GM03348 (cell line): Measurements from ENCODE around the gene GTPBP3.

Experiments used
- DNase-seq: peaks from one replicate; pipeline ENCODE4 v3.0.0; 2012; ENCODE audit warnings: low spot score

The GTPBP3 gene

DNA sequence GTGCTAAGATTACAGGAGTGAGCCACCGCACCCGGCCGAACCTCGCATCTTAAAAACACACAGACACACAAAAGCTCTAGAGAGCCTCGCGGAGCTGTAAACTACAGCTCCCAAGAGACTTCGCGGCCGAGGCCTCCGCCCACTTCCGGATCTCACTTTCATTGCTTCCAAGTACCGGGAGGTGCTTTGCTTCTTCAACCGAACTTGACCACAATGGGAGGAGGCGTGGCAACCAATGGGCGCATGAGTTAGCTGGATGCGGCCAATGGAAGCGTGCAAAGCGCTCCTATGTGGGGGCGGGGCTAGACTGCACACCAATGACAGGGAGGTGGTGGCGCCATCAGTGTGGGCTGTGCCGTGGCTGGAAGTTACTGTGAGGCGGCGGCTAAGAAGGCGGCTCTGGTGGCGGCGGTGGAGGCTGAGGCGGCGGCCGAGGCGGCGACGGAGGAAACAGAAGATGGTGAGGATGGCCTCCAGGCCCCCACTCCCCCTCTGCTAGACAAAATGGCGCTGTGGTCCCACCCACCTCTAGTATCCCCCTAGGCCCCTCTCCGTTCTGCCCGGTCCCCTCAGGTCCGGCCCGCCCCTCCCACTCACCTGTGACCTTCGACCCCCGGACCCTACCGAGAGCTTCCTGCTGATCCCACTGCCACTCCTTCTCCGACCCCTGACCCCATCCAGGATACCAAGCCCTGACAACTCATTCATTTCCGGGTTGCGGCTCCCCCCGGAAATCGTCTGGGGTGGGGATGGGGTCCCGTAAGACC, 28.0 kb upstream of the GTPBP3 start, which contains the start of gene DDA1:
Gene DDA1, plus strand, starts transcription at position 366 of the 767 bp plus-strand sequence. Its CDS starts 92 bp downstream, at position 458.
- peak; percentile 98 for DNase-seq

DNA sequence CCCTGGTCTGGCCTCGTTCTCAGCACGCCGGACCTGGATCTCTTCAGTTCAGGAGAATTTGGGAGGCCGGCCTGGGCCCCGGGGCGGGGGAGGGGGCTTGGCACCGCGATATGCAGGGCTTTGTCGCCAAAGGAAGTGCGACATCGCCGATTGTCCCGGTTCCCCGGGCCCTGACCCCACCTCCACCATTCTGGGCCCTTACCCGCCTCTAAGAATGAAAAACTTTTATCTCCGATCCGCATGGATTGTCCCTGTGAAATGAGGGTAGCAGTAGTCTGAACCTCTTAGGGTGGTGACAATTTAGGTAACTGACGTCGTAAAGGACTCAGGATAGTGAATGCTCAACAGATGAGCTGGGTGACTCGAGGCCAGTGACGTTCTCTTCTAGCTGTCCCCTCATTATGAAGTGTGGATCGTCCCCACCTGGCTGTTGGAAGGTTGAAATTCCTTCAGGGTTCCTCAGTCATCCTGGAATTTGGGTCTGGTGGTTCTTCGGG, 27.3 kb upstream of the GTPBP3 start:
- no peak for DNase-seq

DNA sequence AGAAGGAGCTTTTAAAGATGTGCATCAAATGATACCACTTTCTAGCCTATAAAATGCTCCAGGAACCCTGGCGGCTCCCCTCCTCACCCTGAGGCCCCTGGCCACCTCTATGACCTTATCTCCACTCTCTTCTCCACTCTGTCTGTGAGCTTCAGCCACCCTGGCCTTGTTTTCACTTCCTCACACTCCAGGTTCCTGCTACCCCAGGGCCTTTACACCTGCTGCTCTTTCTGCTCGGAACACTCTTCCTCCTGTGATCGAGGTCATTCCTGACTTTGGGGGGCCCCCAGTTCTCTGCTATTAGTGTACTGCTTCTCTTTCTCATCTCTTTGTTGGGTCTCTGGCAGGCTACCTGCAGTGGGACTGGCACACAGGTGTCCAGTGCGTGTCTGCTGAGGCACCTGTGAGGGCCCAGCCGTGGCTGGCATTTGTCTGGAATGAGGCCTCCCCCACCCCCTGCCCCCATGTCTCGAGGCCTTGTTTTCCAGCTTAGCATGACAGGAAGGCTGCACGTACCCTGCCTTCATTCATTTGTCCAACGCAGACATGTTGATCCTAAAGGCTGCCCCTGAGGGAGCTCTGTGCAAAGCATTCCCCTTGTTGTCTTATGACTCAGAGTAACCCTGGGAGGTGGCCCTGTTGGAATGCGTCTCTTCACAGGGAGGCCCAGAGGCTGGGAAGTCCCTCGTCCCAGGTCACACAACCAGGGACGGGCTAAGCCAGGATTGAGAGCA, 25.7 kb upstream of the GTPBP3 start:
- DNase-seq, result peak; percentile 40

DNA sequence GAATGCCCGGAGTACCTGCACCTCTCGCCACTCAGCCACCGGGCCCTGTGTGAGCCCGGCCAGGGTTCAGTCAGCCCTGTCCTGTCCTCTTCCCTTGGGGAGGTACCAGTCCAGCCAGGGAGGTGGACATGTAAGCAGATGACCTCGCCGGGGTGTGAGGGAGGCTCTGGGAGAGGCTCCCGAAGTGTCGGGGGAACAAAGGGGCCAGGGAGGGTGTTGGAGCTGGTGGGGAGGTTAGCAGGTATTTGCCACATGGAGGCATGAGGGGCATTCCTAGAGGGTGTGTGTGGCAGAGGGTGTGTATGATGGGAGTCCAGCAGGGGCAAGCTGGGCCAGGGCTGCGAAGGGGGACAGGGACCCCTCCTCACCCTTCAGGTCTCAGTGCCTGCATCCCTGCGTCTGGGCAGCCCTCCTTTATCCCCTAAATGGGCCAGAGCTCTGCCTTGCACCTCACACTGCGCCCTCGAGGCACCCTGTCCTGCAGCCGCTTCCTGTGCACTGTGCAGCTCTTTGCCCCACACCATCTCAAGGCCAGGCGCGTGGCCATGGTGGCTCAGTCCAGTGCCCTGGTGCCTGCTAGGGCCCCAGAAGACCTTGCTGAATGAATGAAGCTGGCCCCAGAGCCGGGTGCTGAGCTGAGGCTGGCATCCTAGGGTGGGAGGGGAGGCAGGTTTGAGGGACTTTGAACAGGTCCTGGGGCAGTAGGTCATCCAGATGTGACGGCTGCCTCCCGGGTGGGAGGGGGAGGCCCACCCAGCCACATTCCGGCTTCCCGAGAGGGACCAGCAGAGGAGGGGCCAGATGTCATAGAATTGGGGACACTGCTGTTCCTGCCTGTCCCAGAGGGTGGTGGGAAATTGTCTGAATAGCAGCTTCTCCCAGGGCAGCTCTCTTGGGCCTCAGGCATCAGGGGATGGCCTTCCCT, 24.9 kb upstream of the GTPBP3 start:
- no peak for DNase-seq

DNA sequence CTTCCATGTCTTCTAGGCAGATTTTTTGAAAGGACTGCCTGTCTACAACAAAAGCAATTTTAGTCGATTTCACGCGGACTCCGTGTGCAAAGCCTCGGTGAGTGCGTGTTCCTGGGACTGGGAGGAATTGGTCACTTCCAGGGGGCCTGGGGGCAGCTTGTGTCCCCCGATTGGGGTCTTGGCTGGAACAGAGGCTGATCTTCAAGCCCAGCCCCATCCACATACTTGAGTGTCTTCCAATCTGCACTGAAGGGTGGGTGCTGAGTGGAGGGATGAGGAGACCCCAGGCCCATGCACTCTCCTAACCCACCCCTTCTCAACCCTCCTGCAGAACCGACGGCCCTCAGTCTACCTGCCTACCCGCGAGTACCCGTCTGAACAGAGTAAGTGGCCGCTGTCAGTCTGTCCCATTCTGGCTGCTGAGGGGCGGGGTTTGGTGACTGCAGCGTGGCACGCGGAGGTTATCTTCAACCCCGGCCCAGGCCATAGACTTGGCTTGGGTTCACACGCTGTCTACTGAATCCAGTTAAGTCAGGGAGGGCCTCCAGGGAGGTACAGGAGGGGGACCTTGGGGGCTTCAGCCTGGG, 23.3 kb upstream of the GTPBP3 start:
- DNase-seq, result no peak

DNA sequence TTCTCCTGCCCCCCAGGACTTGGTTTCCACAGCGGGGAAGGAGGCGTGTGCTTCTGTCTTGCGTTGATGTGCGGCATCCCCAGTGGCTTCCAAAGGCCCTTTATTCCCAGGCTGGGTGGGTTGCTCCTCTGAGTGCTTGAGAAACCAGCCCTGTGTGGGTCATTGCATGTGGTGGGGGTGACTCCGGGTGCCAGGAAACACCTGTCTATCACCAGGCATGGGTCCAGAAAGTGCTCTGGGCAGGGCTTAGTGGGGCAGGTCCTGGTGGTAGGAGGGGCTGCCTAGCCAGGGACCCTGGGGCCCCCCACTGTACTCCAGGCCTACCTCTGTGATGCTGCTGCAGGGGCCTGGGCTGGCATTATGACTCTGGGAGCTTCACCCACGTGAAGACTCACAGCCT, 18.4 kb upstream of the GTPBP3 start:
- DNase-seq, result no peak

DNA sequence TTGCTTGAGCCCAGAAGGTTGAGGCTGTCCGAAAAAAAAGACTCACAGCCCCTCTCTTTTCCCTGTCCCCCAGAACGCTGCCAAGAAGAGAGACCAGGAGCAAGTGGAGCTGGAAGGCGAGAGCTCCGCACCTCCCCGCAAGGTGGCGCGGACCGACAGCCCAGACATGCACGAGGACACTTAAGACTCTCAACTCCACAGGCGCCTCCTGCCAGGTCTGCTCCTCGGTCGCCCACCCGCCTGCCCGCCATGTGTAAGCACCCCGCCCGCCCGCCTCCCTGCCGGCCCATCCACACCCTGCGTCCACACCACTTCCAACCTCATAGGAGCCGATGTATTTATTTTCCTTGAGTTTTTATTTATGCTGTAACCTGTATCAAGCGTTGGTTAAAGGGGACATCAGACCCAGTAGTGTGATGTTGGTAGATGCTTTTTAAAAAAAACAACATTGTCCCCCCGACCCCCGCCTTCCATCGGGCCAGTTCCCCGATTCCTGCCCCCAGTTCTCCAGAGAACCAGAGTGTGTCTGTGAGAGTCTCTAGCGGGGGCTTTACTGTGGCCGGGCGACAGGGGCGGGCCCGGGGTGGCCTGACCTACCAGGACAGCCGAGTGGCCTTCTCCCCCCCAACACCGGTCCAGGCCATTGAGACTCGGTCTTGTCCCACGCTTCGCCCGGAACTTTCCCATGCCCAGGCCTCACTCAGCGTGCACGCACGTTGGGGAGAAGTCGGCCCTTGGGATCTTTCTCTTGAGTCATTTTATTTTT, 17.7 kb upstream of the GTPBP3 start:
- no peak for DNase-seq

DNA sequence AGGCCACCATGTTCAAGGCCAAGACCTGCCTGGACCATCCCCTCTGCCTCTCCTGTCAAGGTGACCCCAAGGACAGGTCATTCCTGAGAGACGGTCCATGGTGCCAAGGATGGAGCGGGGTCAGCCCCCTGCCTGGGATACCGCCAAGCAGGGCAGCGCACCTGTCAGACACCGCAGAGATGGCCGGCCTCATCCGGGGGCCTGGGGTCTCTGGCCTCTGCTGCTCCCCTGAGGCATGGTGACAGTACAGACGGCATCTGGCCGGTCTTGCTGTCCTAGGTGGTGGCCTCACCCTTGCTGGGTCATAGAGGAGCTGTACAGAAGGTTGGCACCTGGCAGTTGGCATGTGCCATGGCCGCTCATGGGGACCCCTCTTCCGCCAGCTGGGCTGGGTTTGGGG, 16.9 kb upstream of the GTPBP3 start:
- DNase-seq, result no peak

DNA sequence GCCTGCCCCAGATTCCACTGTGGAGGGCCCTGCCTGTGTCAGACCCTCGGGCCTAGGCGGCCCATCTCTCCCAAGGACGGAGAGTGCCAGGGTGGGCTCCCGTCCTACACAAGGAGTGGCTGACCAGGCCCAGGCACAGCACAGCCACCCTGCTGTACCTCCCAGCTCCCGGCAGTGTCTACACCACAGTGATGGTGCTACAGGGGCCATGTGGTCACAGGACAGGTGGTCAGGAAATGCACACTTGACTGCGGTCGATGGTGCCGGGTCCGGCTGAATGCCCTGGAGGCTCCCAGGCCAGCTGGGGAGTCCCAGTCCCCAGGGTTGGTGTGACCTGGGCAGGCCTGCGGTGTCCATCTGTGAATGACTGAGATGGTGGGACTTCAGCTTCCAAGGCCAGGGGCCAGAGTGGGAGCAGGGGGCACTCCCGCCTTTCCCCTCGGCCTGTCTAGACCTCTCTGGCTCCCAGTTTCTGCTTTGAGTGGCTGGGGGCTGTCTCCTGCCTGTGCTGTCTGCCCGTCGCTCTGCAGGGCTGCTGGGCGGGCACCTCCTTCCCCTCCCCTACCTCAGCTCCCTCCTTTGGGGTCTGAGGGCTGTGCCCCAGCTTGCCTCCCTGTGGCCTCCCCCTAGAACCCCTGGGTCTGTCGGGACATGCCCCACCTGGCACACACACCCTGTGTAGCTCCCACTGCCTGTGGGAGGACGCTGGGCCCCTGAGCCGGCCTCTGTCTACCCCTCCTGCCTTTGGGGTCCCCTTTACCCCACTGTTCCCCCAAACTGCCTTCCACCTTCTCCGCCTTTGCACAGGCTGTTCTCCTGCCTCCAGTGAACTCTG, 15.5 kb upstream of the GTPBP3 start:
- no peak for DNase-seq

DNA sequence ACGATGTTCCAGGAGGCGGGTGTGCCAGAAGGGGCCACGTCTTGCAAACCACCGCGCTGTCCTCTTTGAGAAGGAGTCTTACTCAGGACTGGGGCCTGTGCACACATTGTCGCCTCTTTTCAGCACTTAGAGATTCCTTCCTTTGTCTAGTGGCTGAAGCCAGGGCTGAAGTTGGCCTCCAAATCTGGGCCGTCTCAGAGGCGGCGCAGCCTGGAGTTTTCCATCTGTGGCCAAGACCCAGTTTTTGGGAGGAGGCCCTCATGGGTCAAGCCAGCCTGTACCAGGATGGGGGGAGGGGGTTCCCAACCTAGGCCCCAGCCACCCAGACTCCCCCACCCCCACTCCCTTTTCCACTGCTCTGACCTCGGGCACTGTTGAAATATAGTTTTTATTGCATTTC, 14.5 kb upstream of the GTPBP3 start:
- no peak for DNase-seq

DNA sequence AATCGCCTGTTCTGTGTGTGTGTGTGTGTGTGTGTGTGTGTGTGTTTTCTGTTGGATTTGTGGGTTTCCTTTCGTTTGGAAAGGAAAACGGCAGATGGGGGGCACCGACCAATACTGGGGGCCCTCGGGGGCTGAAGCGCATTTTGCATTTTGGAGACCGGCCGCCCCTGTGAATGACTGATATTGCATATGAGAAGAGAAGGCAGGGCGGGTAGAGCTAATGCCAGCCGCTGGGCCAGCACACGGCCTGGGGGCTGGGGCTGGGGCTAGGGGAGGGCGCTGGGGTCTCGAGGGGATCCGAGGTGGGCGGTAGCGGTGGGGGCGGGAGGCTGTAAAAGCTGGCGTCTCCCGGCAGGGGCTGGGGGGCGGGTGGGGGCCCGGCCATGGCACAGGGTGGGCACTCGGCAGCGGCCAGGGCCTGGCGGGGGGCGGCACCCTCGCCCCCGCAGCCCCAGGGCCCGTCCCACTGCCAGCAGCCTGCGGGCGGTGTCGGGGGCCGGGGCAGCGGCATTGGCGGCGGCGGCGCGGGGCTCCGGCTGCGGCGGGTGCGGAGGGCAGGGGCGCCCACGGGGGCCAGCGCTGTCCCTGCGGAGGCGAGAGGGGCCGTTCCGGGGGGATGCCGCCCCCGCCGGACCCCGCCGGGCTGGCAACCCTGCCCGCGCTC, 13.9 kb upstream of the GTPBP3 start:
- no peak for DNase-seq

DNA sequence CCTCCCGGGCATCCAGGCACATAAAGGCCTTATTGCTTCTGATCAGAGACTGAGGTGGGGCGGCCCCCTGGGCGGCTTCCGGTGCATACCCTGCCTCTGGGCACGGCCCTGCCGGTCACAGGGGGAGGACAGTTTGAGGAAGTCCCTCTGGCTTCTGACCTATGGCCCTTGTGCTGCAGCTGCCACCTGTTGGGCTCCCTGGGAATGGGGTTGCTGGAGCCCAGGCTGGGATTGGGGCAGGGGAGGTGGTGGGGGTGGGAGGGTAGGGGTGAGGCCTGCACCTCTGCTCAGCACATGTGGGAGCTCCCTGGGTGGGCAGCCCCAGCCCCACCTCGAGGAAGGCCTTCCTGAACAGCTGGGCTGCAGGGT, 13.4 kb upstream of the GTPBP3 start:
- no peak for DNase-seq

DNA sequence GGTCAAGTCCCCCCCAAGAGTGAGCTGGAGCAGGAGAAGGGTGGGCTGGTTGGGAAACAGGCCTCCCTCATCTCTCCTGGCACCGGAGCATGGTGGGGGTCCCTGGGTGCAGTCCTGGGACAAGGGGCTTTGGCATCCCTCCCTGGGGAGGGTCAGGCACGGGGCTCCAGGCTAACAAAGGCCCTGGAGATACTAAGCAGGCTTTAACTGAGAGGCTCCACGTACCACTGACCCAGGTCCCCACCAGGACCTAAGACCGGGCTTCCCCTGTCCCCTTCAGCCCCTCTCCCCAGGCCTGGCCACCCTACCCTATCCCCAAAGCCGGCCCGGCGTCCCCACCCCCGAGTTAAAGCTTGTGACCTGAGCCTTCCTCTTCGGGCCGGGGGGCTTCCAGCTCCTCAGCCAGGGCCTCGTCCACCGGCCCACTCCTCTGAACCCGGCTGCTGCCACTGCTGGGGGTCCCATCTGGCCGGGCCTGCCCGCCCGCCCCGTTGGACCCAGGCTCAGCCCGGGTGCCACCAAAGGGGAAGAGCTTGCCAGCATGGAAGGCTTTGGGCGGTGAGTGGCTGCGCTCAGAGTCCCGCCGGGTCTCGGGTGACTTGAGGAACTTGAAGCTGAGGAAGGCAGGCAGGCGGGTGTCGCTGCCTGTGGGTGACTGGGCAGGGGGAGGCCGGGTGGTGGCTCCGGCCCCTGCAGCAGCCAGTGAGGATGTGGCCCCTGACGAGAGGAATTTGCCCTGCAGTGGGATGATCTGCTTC, 12.8 kb upstream of the GTPBP3 start:
- no peak for DNase-seq

DNA sequence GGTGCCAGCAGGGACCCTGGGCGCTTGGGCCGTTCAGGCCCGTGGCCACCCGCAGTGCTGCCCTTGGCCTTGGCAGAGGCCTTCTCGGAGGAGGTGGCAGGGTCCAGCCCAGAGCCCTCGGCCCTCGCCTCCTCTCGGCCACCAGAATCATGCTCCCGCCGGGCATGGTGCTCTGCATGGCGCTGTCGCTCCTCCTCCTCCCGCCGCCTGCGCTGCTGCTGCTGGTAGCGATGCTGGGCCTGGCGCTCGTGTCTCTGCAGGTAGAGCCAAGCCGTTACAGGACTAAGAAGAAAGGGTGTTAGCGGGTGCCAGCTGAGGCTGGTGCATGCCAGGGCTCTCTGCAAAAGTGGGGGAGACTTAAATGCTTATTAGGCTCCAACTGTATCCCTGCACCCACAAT, 12.2 kb upstream of the GTPBP3 start:
- no peak for DNase-seq

DNA sequence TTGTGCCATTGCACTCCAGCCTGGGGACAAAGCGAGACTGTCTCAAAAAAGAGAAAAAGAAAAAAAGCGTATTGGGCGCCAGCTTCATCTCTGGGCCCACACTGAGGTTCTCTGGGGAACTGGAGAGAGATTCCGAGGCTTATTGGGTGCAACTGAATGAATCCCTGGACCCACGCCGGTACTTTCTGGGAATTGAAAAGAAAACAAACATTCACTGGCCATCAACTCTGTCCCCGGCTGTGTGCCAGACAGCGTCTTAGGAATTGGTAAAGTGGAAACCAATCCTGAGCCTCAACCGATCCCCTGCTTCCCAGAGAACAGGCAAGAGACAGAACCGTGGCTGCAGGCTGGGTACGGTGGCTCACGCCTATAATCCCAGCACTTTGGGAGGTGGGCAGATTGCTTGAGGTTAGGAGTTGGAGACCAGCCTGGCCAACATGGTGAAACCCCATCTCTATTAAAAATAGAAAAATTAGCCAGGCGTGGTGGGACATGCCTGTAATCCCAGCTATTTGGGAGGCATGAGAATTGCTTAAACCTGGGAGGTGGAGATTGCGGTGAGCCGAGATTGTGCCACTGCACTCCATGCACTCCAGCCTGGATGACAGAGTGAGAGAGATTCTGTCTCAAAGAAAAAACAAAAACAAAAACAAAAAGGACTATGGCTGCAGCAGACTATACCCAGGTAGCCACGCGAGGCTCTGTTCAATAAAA, 11.3 kb upstream of the GTPBP3 start:
- no peak for DNase-seq

DNA sequence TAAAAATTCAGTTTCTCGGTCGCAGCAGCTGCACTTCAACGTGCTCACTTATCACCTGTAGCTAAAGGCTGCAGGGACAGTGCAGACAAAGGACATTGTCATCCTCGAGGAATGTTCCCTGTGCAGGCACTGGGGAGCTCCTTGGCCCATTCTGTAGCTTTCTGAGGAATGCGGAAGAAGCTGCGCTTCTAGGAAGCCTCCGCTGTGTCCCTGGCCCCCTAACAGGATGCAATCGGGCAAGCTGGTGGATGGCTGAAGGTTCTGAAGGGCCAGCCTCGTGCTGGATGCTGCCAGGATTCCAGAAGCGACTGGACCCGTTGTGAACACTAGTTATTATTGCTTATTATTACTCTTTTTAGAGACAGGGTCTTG, 10.8 kb upstream of the GTPBP3 start:
- no peak for DNase-seq

DNA sequence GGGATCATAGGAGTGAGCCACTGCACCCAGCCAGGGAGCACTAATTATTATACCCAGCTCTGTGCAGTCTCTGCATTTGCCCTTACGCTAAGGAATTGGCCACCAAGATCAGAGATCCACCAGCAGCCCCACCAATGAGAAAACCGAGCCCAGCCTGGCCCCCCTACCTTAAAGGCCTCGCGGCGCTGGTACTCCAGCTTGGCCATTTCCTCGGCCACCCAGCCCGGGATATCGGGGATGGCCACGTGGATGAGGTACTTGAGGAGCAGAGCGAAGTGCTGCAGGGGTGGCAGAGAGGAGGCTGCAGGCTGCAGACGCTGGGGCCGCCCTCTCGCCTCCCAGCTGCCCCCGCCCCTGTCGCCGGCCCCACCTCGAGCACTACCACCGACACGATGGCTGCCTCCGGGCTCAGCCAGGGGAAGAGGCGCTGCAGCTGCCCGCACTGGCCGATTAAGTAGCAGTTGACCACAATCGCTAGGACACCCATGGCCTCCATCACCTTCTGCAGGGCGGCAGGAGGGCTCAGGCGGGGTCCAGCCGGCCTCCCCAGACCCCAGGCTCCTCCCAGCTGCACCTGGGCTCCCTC, 10.2 kb upstream of the GTPBP3 start:
- DNase-seq, result no peak
